Heart left ventricle (tissue), 13 donors: ENCODE measurements around the gene PIGR.
A peak's percentile ranks its signal among the peaks of the same experiment; 100 is the strongest.

Source experiments
- POLR2A ChIP-seq, 2 donors: fragments of 450-650 bp; IDR thresholded peaks; one replicate each; pipeline ENCODE4 v1.6.1; 2017; ENCODE audit warnings: antibody characterized with exemption in 2 of 2, mild to moderate bottlenecking in 2 of 2, moderate library complexity in 2 of 2
- TF ChIP-seq, protein P1 (sequence below), 12 donors: fragments of 200-600 bp; sonication (generic) in 4 of 12; IDR thresholded peaks; one replicate each; pipeline versions ENCODE4 v1.5.0 to v1.8.0; 2018 to 2022; ENCODE audit warnings: antibody characterized with exemption in 12 of 12, mild to moderate bottlenecking in 5 of 12
- donor health status: ischemic (EF 13 %, LVEDD 7.1; RV severe dilation, severe dysfunction).
- donor health status: DM: no; HTN: yes; CAD: no.
- donor health status: DM: no; HTN: no; CAD: no.
- donor health status: ischemic (EF 25% LVEDD 6.9; RV normal size, moderate dysfunction).
- donor health status: ischemic (EF 25% LVEDD 5.7; RV mildly dilated, moderate dysfunction).
- donor health status: ischemic (EF 35%, LVEDD 5.7; RV mildly dilated, moderate dysfunction).
- donor health status: nonischemic (EF 11% LVEDD 7.7; RV severe dilation, severe dysfunction).
- donor health status: DM: yes; HTN: yes; CAD: no.
- donor health status: PGD.
- donor health status: ischemic (EF 29% LVEDD 5.4; RV normal size, mild dysfunction).
- donor health status: nonischemic (EF 23%, LVEDD 6.1; RV moderate dilation, normal function).

DNA sequence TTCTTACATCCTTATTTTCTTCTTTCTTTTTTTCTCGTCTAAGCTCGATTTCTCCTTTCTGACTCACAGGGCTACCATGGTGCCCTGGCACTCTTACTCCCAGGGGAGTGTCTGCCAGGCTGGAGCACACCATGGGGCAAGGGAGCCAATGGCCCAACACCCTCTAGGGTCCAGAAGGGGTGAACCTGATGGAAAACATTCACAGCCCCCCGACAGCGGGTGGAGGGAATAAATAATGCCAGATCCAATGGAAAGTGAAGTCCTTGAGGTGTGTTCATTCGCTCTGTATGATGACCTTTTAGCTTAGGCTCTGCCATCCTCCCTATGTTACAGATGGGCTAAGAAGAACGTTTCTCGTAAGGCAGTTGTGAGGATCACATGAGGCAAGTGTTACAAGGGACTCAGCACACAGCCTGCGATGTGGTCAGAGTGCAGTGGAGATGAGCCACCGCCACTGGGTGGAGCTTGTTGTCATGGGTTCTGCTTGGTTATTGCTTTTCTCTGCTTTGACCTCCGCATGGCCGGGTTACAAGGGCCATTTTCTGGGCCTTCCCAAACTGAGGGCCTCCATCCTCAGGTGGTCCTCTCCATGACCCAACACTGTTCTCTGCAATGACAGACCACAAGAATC, 21.0 kb downstream of the PIGR start:
- TF ChIP-seq, protein P1, sequence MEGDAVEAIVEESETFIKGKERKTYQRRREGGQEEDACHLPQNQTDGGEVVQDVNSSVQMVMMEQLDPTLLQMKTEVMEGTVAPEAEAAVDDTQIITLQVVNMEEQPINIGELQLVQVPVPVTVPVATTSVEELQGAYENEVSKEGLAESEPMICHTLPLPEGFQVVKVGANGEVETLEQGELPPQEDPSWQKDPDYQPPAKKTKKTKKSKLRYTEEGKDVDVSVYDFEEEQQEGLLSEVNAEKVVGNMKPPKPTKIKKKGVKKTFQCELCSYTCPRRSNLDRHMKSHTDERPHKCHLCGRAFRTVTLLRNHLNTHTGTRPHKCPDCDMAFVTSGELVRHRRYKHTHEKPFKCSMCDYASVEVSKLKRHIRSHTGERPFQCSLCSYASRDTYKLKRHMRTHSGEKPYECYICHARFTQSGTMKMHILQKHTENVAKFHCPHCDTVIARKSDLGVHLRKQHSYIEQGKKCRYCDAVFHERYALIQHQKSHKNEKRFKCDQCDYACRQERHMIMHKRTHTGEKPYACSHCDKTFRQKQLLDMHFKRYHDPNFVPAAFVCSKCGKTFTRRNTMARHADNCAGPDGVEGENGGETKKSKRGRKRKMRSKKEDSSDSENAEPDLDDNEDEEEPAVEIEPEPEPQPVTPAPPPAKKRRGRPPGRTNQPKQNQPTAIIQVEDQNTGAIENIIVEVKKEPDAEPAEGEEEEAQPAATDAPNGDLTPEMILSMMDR (IDR thresholded peaks at IDR 0.05): peak in 3 of 12 donors; percentile 7 to 13 (median 10)
- TF ChIP-seq POLR2A (IDR thresholded peaks at IDR 0.05): no peak
